ENCODE data around the gene RAI14. TPM values are rescaled to one million over a fixed set of nuclear protein-coding genes. Genes with fewer than 3 reads are reported as not detected.
"Not testable (repeated sequence)": the region's sequence is repeated elsewhere in the genome, so short reads cannot be mapped to it uniquely, and the experiment has no call there.

Gene RAI14
- total RNA-seq, 1 donor = 0.54 TPM

DNA sequence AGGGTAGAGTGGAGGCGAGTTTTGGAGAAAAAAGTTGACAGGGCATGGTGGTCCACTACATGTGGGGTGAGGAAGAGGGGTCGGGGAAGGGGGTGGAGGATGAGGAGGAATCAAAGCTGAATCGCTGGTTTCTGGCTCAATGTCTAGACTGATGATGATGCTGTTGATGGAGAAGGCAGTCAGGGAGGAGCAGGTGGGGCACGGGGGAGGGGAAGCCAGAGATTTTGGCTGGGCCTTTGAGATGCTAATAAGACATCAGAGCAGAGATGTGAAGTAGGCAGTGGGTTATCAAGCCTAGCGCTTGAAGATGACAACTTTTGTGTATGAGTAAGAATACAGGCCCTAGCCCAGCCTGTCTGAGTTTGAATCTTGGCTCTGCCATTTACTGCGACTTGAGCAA lies 150.4 kb downstream of the RAI14 start:
- DNase-seq (ENCODE audit: low read depth in 2 of 3, low spot score in 2 of 3) = no peak

DNA sequence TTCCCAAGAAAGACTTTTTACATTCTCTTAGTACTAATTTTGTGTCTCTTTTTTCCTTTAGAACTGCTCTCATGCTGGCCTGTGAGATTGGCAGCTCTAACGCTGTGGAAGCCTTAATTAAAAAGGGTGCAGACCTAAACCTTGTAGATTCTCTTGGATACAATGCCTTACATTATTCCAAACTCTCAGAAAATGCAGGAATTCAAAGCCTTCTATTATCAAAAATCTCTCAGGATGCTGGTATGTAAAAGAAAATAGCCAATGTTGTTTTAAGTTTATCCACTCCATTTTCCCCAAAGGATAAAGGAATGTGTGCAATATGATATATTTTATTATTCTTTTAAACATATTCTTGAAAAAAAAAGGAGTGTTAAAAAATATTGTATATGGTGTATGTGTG lies 155.6 kb downstream of the RAI14 start:
- DNase-seq (ENCODE audit: low read depth in 2 of 3, low spot score in 2 of 3) = no peak

DNA sequence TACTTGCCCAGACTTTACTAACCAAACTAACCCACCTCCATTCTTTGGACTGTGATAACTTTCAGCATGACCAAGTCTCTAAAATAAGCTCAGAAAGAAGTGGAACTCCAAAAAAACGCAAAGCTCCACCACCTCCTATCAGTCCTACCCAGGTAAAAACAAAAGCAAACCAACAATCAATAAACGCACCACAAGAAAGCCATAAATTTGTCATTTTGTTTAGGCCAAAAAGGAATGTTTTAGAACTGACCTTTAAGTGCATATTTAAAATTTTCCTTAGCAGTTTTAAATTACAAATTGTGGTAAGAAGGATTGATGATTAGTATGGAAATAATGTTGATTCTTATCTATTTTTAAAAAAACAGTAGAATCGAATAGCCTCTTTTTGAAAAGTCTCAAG lies 157.4 kb downstream of the RAI14 start:
- no peak for DNase-seq (ENCODE audit: low read depth in 2 of 3, low spot score in 2 of 3)

DNA sequence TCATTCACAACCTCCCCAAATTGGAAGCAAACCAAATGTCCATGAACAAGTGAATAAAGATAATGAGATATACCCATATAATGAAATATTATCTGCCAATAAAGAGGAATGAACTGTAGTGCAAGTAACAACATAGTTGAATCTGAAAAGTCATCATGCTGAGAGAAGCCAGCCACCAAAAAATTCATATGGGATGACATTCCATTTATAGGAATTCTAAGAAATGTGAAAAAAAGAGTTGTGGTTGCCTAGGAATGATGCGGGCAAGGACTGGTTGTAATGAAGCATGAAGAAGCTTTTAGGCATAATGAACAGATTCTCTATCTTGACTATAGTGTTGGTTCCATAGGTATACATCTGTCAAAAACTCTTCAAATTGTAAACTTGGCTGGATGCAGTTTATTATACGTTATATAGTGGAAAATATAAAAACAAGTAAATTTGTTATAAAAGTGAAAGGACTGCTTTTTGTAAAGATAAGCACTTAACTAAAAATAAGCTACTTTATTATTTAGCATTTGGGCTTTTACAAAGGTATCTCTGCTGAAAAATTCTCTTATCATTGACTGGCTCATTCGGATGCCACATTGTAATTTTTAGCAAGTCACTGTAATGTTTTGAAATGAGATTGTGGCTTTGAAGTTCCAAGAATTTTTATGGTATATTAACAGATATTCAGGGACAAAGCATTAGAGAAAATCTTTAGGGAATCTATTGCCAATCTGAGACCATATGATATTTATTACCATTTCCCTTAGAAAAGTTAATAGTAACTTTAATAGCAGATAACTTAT lies 161.6 kb downstream of the RAI14 start:
- no peak for DNase-seq (ENCODE audit: low read depth in 2 of 3, low spot score in 2 of 3)

DNA sequence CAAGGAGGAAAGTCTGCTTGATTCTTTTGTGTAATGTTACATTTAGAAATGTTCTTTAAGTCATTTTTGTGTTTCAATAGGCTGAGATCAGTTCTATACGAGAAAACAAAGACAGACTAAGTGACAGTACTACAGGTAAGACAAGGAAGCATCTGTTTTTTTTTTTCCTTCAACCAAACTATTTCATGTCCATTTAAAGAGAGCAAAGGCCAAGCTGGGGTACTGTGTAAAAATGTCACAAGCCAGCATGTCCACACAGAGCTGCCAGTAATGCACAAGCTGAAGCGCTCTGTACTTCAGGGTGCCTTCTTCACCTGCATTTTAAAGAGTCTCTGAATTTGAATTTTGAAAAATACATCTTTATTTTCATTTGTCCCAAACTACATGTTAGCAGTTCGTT lies 162.6 kb downstream of the RAI14 start:
- DNase-seq (ENCODE audit: low read depth in 2 of 3, low spot score in 2 of 3) = no peak

DNA sequence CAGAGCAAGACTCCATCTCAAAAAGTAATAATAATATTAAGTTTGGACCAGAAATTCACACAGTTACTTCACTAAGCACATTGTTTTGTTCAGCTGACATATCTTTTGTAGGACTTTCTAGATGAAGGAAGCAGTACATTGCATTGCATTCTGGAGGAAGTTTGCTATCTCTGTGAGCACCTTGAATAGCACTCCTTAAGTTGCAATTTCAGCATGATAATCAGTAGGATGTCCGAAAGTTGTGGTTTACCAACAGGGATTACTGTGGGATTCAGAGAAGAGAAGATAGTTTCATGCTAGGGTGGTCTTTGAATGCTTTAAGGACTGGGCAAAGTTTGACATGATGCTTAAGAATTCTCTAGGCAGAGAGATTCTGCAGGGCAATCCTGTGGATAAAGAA lies 164.5 kb downstream of the RAI14 start:
- DNase-seq (ENCODE audit: low read depth in 2 of 3, low spot score in 2 of 3) = no peak

DNA sequence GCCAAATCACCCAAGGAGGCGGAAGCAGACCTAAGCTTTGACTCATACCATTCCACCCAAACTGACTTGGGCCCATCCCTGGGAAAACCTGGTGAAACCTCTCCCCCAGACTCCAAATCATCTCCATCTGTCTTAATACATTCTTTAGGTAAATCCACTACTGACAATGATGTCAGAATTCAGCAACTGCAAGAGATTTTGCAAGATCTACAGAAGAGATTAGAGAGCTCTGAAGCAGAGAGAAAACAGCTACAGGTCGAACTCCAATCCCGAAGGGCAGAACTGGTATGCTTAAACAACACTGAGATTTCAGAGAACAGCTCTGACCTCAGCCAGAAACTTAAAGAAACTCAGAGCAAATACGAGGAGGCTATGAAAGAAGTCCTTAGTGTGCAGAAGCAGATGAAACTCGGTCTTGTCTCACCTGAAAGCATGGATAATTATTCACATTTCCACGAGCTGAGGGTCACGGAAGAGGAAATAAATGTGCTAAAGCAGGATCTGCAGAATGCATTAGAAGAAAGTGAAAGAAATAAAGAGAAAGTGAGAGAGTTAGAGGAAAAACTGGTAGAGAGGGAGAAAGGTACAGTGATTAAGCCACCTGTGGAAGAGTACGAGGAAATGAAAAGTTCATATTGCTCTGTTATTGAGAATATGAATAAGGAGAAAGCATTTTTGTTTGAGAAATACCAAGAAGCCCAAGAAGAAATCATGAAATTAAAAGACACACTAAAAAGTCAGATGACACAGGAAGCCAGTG lies 167.0 kb downstream of the RAI14 start:
- no peak for DNase-seq (ENCODE audit: low read depth in 2 of 3, low spot score in 2 of 3)

DNA sequence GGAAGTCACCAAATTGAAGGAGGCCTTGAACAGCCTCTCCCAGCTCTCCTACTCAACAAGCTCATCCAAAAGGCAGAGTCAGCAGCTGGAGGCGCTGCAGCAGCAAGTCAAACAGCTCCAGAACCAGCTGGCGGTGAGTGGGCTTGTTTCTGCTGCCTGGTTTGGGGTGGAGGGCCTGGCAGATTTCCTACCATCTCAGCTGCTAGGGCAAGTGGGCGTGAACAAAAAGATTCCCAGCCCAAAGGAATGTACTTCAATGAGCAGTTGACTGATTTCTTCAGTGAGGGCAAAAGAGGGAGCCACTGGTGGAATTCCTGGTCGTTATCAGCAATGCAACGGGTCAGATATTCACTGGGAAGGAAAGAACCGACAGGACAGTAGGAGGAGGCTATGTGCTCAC lies 170.2 kb downstream of the RAI14 start:
- no peak for DNase-seq (ENCODE audit: low read depth in 2 of 3, low spot score in 2 of 3)

DNA sequence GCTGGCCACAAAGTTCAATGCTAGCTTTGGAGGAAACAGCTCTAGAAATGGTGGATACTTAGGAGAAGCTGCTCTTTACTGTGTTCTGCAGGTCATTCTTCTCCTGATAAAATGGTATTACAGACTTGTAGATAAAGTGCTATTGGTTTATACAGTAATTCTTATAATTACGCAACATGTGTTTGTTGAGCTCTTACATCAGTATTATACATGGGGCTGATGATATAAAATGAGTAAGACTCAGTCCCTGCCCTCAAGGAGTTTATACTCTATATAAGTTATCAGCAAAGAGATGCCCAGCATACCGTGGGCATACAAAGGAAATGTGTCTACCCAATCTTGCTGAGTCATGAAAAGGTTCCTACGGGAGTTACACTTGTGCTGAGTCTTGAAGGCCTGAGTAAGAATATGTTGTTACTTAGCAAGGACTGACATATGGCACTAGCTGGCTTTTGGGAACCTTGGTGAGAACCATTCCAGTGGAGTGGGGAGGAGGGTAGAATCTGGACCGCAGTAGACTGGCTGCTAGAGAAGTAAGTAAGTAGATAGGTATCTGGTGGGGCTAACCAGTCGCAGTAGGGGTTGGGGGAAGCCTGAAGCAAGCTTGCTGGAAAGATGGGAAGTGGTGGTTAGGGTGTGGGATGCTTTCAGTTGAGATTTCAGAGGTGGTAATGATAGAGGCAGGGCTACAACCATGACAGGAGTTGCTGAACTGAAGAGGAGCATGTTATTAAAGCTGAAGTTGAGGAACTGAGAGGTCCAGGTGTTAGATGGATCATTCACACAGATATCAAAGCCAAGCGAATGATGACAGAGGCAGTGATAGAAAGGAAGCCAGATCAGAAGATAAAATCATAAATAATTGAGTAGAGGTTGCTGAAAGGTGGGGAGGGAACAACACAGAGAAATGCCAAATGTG lies 171.7 kb downstream of the RAI14 start:
- DNase-seq (ENCODE audit: low read depth in 2 of 3, low spot score in 2 of 3) = no peak

DNA sequence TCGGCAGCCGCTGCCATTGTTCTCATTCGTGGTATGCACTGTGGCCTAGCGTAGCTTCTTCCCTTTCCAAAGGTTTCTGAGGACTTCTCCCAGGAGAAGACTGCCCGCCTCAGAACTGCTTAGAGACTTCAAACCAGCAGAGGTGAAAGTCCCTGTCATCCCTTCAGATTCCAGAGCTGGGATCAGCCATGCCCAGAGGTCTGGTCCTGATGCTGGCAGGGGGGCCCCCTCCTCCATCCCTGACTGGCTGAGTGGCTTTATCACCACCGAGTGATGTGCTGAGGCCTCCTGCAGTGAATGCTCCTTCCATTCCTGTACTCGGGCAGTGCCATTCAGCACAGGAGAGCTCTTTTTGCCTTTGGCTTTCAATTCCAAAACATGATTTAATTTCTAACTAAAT lies 174.7 kb downstream of the RAI14 start:
- DNase-seq (ENCODE audit: low read depth in 2 of 3, low spot score in 2 of 3) = not testable (repeated sequence)

DNA sequence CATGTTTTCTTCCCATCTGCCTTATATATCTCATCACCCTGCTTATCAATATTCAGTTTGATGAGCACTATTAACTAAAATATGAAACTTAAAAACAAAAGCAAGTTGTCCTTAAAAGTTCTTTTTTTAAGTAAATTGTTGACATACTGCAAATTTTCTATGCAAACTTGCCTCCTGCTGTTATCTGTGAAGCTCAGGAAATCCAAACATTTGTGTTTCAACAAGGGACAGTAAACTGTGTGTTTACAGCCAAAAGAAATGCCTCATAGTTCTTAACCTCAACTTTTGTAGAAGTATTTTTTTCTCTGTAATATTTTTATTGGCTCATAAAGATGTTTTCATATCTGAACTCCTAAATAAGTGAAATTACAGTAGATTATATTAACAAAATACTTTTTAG lies 175.2 kb downstream of the RAI14 start:
- no peak for DNase-seq (ENCODE audit: low read depth in 2 of 3, low spot score in 2 of 3)

DNA sequence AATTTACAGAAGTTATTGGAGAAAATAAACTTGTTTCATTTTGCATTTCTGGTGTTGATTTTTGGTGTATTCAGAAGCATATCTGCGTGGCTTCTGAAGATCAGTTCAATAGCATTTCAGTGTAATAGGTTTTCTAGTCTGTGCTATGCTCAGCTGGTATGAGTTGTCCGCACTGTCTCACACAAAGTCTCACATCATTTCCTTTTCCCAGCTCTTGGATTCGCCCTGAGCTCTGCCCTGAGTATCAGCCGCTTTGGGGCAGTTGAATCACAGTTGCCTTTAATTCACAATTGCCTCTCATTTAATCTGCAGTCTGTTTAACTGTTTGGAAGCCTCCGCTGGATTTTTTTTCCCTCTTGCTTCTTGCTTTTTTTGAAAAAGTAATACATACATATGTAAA lies 176.4 kb downstream of the RAI14 start:
- DNase-seq (ENCODE audit: low read depth in 2 of 3, low spot score in 2 of 3) = no peak

DNA sequence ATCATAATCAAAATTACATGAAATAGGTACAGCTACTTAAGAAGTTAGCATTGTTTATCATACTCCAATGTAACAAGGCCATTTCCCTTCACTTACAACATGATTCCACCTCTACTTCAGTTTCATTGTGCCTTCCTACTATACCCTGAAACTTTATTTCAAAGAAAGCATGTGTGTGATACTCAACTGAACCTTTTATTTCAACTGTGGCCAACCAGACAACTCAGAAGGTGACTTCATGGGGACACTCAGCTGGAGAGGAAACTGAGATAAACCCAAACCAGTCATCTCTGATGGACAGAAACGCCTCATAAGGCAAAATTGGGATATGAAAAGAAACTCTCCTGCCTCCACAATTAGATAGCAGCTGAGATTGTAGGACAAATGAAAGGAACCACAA lies 177.0 kb downstream of the RAI14 start:
- no peak for DNase-seq (ENCODE audit: low read depth in 2 of 3, low spot score in 2 of 3)

DNA sequence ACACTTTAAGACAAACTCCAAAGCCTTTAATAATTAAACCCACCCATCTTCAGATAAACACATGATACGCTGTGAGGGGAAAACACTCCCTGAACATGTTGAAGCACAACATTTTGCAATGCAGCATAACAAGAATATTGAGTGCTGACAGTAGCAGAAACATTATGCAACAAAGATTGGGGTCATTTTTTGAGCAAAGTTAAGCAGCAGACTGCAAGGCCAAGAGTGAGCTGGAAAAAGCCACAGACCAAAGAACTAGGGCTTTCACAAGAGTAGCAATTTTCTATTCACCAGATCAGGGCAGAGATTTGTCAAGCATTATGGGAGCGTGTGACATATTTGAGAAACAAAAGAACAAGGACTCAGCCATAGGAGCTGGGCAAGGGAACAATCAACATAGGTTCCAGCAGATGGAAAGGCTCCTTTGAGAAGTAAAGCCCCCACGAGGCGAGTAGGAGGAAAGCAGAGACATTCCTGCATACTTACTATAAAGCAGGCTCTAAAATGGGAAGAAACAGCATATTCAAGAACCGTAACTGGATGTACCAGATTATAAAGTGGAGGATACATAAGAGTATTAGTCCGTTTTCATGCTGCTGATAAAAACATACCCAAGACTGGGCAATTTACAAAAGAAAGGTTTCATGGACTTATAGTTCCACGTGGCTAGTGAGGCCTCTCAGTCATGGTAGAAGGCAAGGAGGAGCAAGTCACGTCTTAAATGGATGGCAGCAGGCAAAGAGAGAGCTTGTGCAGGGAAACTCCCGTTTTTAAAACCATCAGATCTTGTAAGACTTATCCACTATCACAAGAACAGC lies 178.1 kb downstream of the RAI14 start:
- no peak for DNase-seq (ENCODE audit: low read depth in 2 of 3, low spot score in 2 of 3)

DNA sequence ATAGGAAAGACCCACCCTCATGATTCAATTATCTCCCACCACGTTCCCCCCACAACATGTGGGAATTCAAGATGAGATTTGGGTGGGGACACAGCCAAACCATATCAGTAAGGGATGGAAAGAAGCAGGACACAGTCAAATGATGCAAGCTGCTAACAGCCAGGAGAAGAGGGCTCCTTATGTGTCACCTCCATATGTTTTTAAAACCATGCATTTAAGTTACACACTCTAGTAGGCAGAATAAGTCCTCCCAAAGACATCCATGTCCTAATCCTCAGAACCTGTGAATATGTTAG lies 178.6 kb downstream of the RAI14 start:
- no peak for DNase-seq (ENCODE audit: low read depth in 2 of 3, low spot score in 2 of 3)

DNA sequence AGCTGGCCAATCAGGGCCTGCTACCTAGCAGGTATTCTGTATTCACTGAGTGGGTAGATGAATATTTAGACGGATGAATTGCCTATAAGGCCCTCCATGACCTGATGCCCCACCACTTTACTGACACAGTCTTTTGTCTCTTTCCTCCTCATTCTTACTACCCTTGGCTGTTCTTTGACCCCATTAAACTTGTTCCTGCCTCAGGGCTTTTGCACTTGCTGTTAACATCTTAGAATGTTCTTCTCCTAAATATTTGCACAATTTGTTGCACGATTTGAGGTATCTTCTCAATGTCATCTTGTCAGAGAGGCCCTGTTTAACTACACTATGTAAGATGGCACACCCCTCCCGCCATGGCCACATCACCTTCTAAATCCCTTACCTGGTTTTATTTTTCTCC lies 179.5 kb downstream of the RAI14 start:
- no peak for DNase-seq (ENCODE audit: low read depth in 2 of 3, low spot score in 2 of 3)

DNA sequence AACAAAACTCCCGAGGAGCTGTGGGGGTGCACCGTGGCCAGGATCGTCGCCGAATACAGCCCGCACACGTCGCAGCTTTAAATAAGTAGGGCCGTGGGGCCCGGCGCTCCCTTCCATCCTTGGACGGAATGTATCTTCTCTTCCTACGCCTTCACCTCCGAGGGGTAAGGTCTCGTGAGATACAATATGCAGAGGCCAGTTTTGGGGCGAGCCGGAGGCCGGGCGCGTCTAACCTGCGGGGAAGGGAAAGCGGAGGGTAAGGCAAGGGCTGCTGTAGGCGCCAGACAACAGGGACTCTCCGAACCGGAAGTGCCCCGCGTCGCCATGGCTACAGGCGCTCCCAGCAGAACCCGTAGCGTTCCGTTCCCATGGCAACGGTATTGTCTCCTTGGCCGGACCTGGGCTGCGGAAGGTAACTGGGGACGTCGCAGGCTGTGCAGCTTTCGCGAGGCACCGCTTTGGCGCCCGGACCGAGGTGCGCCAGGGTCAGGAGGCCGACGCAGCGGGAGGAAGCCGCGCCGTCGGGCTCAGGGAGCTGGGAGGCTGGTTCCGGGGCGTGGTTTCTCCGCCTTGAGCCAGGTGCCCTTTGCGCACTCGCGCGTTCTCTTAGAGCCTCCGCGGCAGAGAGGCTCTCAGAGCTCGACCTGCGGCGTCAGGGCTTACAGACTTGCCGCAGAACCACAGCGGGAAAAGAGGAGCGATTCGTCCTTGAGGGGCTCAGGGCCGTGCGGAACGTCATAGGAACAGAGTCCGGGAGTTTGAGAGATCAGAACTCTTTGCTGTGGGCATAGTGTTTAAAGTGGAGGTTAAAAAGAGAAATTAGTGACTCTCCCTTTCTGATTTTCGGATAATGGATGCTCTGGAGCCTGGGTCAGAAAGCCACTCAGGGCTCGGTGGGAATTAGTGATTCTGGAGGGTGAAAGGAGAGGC lies 182.9 kb downstream of the RAI14 start, which contains the start of gene TTC23L:
TTC23L (plus strand) TSS at position 380 of the 930 bp plus-strand sequence. CDS start 1,508 bp downstream, outside the sequence.
- DNase-seq (ENCODE audit: low read depth in 2 of 3, low spot score in 2 of 3) = peak; percentile 95 to 97 (median 95)

DNA sequence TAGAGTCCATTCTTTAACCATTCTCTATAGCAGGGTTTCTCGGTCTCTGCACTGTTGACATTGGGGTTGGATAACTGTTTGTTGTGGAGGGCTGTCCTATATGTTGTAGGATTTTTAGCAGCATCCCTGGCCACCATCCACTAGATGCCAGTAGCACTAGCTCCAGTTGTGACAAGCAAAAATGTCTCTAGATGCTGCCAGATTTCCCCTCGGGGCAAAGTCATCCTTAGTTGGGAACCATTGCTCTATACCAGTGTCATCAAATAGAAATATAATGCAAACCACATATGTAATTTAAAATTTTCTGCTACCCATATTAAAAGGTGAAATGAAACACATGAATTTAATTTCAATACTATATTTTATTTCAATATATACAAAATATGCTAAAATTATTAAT lies 185.7 kb downstream of the RAI14 start:
- no peak for DNase-seq (ENCODE audit: low read depth in 2 of 3, low spot score in 2 of 3)

DNA sequence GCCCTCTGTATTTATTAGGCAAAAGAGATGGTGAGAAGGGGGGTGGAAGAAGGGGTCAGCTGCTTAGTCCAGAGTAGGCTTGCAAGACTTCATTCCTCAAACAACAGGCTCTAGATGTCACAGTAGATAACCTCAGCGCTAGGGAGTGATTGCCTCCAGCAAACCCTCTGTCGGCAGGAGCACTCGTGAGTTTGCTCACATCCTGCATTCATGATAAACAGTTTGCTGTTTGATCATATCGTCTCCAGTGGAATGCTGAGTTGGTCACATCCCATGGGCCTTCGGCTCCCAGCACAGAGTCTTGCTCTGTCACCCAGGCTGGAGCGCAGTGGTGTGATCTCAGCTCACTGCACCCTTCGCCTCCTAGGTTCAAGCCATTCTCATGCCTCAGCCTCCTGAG lies 186.4 kb downstream of the RAI14 start:
- DNase-seq (ENCODE audit: low read depth in 2 of 3, low spot score in 2 of 3) = no peak
